ENCODE measurements around the gene MDGA2.
"Not testable (repeated sequence)": the region's sequence is repeated elsewhere in the genome, so short reads cannot be mapped to it uniquely, and the experiment has no call there.

MDGA2 gene

DNA sequence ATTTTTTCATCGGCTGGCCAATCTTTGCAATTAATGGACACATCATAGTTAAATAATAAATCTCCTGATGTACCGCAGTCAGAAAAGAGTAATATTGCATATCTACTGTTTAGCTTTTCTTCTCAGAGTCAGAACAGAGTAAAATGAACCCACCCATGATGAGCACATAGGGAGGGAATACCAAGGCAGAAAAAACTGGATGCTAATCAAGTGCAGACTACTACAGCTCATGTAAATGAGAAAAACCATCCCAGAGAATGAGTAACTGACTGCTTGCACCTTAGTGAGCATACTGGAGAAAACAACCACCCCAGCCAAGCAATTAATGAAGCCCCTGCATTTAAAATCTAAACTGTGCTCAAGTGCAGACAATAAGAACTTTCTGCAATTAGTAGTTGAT lies 483.7 kb downstream of the MDGA2 start:
- CTCF ChIA-PET: interaction anchor here (0.9 kb wide), 1 partner anchor 11 kb away, joined by 3 read pairs; no protein-coding TSS in a partner anchor
- no peak for DNase-seq (ENCODE audit: extremely low spot score)
- POLR2A ChIA-PET: no interaction called here
- TF ChIP-seq, protein P1, sequence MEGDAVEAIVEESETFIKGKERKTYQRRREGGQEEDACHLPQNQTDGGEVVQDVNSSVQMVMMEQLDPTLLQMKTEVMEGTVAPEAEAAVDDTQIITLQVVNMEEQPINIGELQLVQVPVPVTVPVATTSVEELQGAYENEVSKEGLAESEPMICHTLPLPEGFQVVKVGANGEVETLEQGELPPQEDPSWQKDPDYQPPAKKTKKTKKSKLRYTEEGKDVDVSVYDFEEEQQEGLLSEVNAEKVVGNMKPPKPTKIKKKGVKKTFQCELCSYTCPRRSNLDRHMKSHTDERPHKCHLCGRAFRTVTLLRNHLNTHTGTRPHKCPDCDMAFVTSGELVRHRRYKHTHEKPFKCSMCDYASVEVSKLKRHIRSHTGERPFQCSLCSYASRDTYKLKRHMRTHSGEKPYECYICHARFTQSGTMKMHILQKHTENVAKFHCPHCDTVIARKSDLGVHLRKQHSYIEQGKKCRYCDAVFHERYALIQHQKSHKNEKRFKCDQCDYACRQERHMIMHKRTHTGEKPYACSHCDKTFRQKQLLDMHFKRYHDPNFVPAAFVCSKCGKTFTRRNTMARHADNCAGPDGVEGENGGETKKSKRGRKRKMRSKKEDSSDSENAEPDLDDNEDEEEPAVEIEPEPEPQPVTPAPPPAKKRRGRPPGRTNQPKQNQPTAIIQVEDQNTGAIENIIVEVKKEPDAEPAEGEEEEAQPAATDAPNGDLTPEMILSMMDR (IDR thresholded peaks at IDR 0.05; ENCODE audit: control extremely low read depth, extremely low read depth, low read depth, missing control alignments): no peak

DNA sequence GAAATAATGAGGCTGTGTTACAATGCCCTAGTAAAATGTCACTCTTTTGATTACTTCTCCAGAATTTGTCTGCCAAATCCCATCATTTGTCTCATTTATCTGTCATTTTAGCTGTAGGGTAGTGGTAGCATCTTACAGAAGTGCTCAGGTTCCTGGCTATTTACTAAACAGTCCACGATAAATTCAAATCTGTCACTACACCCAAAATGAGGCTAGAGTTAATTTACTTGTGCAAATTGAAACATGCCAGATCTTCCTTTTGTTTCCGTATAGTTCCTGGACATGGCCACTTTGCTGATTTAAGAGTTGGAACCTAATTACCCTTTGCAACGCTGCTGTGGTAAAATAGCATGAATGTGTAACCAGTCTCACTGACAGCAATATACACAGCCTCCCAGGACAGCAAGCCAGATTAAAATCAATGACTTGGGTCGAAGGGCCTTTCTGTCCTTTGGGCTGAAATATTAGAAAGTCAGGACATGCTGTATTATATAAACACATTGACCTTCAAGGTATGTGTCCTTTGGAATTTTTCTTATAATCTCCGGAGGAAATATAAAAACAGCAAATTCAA lies 485.4 kb downstream of the MDGA2 start:
- no peak for DNase-seq (ENCODE audit: extremely low spot score)
- CTCF ChIA-PET: no interaction called here
- POLR2A ChIA-PET: no interaction called here
- TF ChIP-seq, protein P1 (IDR thresholded peaks at IDR 0.05; ENCODE audit: control extremely low read depth, extremely low read depth, low read depth, missing control alignments): no peak

DNA sequence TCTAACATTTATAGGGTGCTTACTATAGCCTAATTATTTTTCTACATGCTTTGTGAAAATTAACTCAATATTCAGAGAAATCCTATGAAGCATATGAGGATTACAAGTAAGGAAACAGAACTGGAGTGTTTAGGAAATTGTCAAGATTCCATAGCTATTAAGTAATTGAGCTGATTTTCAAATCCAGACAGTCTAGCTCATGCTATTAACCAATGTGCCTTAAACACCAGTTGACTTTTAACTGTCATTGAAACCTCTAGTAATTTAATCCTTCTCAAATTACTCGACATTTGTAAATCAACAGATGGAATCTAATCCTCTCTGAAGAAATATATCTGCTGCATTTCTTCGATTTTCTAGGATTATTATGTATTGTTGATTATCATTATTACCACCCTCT lies 488.9 kb downstream of the MDGA2 start:
- TF ChIP-seq, protein P1 (IDR thresholded peaks at IDR 0.05; ENCODE audit: control extremely low read depth, extremely low read depth, low read depth, missing control alignments): no peak
- ChIA-PET CTCF (no interaction called here), POLR2A (no interaction called here)
- DNase-seq (ENCODE audit: extremely low spot score): no peak

DNA sequence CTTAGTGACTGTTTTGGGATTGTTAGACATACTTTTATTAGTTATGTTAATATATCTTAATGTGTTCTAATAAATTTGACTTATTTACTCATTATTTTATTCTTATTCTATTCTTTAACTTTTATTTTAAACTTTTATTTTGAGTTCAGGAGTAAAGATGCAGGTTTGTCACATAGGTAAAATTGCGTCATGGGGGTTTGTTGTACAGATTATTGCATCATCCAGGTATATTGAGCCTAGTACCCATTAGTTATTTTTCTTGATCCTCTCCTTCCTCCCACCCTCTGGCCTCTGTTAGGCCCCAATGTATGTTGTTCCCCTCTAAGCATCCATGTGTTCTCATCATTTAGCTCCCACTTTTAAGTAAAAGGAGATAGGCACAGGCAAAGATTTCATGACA lies 495.5 kb downstream of the MDGA2 start:
- POLR2A ChIA-PET: no interaction called here

DNA sequence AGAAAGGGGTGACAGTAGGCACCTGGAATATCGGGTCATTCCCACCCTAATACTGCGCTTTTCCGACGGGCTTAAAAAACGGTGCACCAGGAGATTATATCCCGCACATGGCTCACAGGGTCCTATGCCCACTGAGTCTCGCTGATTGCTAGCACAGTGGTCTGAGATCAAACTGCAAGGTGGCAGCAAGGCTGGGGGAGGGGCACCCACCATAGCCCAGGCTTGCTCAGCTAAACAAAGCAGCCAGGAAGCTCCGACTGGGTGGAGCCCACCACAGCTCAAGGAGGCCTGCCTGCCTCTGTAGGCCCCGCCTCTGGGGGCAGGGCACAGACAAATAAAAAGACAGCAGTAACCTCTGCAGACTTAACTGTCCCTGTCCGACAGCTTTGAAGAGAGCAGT lies 503.5 kb downstream of the MDGA2 start:
- CTCF ChIA-PET; DNase-seq (ENCODE audit: extremely low spot score); POLR2A ChIA-PET: not testable (repeated sequence)

More for the DNA sequence above, 495.5 kb downstream of the MDGA2 start:
- DNase-seq (ENCODE audit: extremely low spot score): no peak
- TF ChIP-seq, protein P1 (IDR thresholded peaks at IDR 0.05; ENCODE audit: control extremely low read depth, extremely low read depth, low read depth, missing control alignments): no peak
- CTCF ChIA-PET: no interaction called here

DNA sequence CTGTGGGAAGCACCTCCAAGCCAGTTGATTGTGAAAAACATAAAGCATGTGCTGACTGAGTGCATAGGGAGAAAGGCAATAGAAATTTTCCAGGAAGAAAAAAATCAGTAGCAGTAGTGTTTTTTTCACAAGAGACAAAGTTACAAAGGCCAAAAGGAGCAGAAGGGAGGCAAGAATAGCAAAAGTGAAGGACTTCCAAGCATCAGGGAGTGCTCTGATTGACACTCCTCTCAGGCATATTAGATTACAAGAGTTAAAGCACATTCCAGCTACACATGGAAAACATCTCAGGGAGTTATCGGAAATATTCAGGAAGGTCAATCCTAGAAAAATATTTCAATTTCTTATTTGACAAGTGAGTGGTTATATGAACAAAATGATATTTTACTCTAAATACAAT lies 508.0 kb downstream of the MDGA2 start:
- TF ChIP-seq, protein P1 (IDR thresholded peaks at IDR 0.05; ENCODE audit: control extremely low read depth, extremely low read depth, low read depth, missing control alignments): no peak
- CTCF ChIA-PET: interaction anchor here (1.0 kb wide), 1 partner anchor 21 kb away, joined by 3 read pairs; no protein-coding TSS in a partner anchor
- POLR2A ChIA-PET: no interaction called here
- DNase-seq (ENCODE audit: extremely low spot score): no peak

DNA sequence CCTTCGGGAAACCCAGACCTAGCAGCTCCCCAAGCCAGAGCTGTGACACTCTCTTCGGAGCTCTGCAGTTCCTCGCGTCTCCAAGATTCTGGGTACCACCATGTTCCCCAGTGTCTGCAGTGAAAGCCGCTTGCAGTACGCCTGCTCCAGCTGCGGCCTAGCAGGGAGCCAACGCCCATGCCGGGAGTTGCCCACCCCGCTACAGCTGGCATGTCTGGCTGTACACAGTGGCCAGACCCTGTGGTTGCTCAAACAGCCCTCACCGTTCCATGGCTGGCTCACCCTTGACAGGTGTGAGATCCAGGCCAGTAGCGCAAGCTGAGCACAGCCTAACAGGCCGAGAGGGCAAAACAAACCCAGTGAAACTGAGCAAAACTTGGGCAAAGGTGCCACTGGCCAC lies 520.0 kb downstream of the MDGA2 start:
- ChIA-PET POLR2A (no interaction called here), CTCF (interaction anchor here (1.3 kb wide), 1 partner anchor 9 kb away, joined by 5 read pairs; no protein-coding TSS in a partner anchor)
- TF ChIP-seq, protein P1 (IDR thresholded peaks at IDR 0.05; ENCODE audit: control extremely low read depth, extremely low read depth, low read depth, missing control alignments): no peak
- DNase-seq (ENCODE audit: extremely low spot score): no peak

All from GM10248 (cell line).